ENCODE measurements around the gene ARPC5. TPM values are rescaled to one million over a fixed set of nuclear protein-coding genes. Genes with fewer than 3 reads are reported as not detected.
"Not testable (repeated sequence)": the region's sequence is repeated elsewhere in the genome, so short reads cannot be mapped to it uniquely, and the experiment has no call there.

ARPC5 gene
- total and polyA plus RNA-seq, 9 of the 15 experiments (the other 6 are each of a cell fraction or from before 2014, with no cell fraction given) = 71.8 to 150 (median 91.6) TPM

DNA sequence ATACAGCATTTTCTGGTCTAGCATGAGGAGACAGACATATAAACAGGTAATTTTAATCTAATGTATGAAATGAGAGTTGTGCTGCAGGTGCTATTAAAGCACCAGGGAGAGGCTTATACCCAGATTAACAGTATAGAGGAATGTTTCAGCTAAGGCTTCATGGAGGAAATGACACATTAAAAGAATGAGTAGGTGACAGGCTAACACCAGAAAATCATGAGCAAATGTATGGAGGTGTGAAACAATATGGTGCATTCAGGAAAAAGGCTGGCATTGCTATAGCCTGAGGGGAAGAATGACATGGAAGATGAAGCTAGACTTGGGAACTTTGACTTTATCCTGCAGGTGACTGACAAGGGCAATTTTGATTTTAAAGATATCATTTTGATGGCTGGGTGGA lies 7.0 kb downstream of the ARPC5 start (continued):
- no peak for TF ChIP-seq ZNF764 (CRISPR knock-in tag; IDR thresholded peaks at IDR 0.05; ENCODE audit: low read depth)
- TF ChIP-seq CC2D1A (IDR thresholded peaks at IDR 0.05) = no peak
- TF ChIP-seq RBM17 (IDR thresholded peaks at IDR 0.05; ENCODE audit: borderline replicate concordance, low read depth, low read length) = no peak
- TF ChIP-seq PTTG1 (tag; IDR thresholded peaks at IDR 0.05; ENCODE audit: low read depth) = no peak
- no peak for TF ChIP-seq CAMTA2 (CRISPR knock-in tag; conservative IDR thresholded peaks at IDR 0.05)
- no peak for TF ChIP-seq PHTF2 (CRISPR knock-in tag; IDR thresholded peaks at IDR 0.05)

DNA sequence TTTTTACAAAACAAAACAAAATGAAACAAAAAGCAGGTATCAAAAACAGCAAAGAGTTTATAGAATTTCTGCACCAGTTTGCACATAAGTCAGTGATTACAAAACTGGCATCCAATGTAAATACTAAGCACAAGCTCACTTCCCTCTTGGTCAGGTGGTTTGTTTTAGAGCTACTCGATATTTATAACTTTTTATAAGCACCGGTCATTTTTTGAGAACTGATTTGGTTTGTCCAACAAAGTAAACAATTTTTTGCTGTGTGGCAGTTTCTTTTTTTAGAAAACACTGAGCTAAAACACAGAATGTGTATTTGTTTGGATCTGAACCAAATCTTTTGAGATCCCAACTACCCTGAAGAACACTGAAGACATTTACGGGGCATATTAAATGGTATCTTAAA lies 9.3 kb downstream of the ARPC5 start:
- DNase-seq (ENCODE audit: extremely low read depth in 1 of 4, low spot score in 3 of 4); H3K27me3 ChIP-seq (ENCODE audit: control insufficient read depth in 2 of 2, insufficient read depth in 2 of 2, low read length in 2 of 2); H3K27ac ChIP-seq (ENCODE audit: extremely low read depth, low read depth, low read length); H3K4me3 ChIP-seq; H3K9me1 ChIP-seq (ENCODE audit: control insufficient read depth, insufficient read depth, low read length); H3K4me1 ChIP-seq (replicated peaks in 1 of 2; ENCODE audit: control insufficient read depth in 2 of 2, insufficient read depth in 2 of 2, low read length in 2 of 2); H3K4me2 ChIP-seq (ENCODE audit: insufficient read depth, low read length); H4K20me1 ChIP-seq (replicated peaks; ENCODE audit: control insufficient read depth, insufficient read depth, low read length); H2AFZ ChIP-seq (ENCODE audit: low read depth, low read length); CTCF ChIA-PET (ENCODE audit: low intra/inter-chr PET ratio); in situ Hi-C loops (cut with MboI); BruUV-seq (replicated peaks); H3K9me3 ChIP-seq (replicated peaks; ENCODE audit: control insufficient read depth, insufficient read depth, low read depth, low read length); H3K9ac ChIP-seq (ENCODE audit: insufficient read depth in 1 of 2, low read depth in 2 of 2, low read length in 2 of 2); ATAC-seq; H3K79me2 ChIP-seq (ENCODE audit: control insufficient read depth, insufficient read depth, low read length); FAIRE-seq: not testable (repeated sequence)
- H3K36me3 ChIP-seq (ENCODE audit: control insufficient read depth, insufficient read depth, low read length) = peaks cover 46% of the 10 kb centered on the region
- POLR2A ChIA-PET = interaction anchor here (0.8 kb wide), 1 partner anchor 29 kb away, joined by 3 read pairs; no protein-coding TSS in a partner anchor
- intact Hi-C loops (cut with micrococcal nuclease) = loop anchor here (10.0 kb wide), 1 partner anchor 661 kb away; no protein-coding TSS in a partner anchor
- WGBS (ENCODE audit: insufficient coverage, low coverage, missing lambda C conversion rate) = 94% methylated on average over 3 of the region's 3 CpGs

All from K562 (cell line).